Glutamatergic neuron (in vitro differentiated cells): Measurements from ENCODE around the gene PCDHGA10. TPM values are rescaled to one million over a fixed set of nuclear protein-coding genes. Genes with fewer than 3 reads are reported as not detected.
"Not testable (repeated sequence)": the region's sequence is repeated elsewhere in the genome, so short reads cannot be mapped to it uniquely, and the experiment has no call there.

Experiments used
- DNase-seq: peaks from one replicate; pipeline ENCODE4 v3.0.0; 2022
- H3K27ac Mint-ChIP-seq: one replicate; pipeline ENCODE4 v1.8.0; 2020; ENCODE audit warnings: mild to moderate bottlenecking, mixed read lengths, inconsistent platforms; ENCODE audit not compliant: unreplicated experiment
- H3K27me3 Mint-ChIP-seq: one replicate; pipeline ENCODE4 v1.8.0; 2020; ENCODE audit warnings: mild to moderate bottlenecking, moderate library complexity, mixed read lengths, inconsistent platforms; ENCODE audit not compliant: unreplicated experiment
- H3K36me3 Mint-ChIP-seq: one replicate; pipeline ENCODE4 v1.8.0; 2020; ENCODE audit warnings: mild to moderate bottlenecking, mixed read lengths, inconsistent platforms; ENCODE audit not compliant: unreplicated experiment
- H3K4me1 Mint-ChIP-seq: one replicate; pipeline ENCODE4 v1.8.0; 2020; ENCODE audit warnings: mild to moderate bottlenecking, low read depth, mixed read lengths, inconsistent platforms; ENCODE audit not compliant: unreplicated experiment
- H3K4me3 Mint-ChIP-seq: one replicate; pipeline ENCODE4 v1.8.0; 2020; ENCODE audit warnings: mild to moderate bottlenecking, mixed read lengths, inconsistent platforms; ENCODE audit not compliant: unreplicated experiment
- H3K9me3 Mint-ChIP-seq: one replicate; pipeline ENCODE4 v1.8.0; 2020; ENCODE audit warnings: mild to moderate bottlenecking, moderate library complexity, mixed read lengths, inconsistent platforms; ENCODE audit not compliant: unreplicated experiment
- CTCF ChIP-seq: fragments of 200-600 bp; sonication (generic); IDR thresholded peaks from one replicate; pipeline ENCODE4 v1.5.0; 2021; ENCODE audit not compliant: partially characterized antibody, unreplicated experiment
- total RNA-seq: library from RNA; stranded (reverse); fragmentation: NEBNext Ultra II Directional; extraction: Animal tissue kit (Norgen Biotek cat#: 25700); gene quantifications from one replicate; pipeline ENCODE4 v1.2.1, GENCODE V29; 2021; ENCODE audit not compliant: unreplicated experiment

The PCDHGA10 gene
- total RNA-seq, 1 donor from 2014 or later = 16.6 TPM

GRCh38 chr5:141389153-141390042, 23.4 kb upstream of the PCDHGA10 start:
- DNase-seq = no peak
- Mint-ChIP-seq H3K36me3 (peaks cover 74% of the 10 kb centered on the region), H3K27me3 (peaks cover 8% of the 10 kb centered on the region), H3K9me3 (peaks cover 48% of the 10 kb centered on the region), H3K27ac (peak overlapping the region; percentile 56), H3K4me3 (peak overlapping the region; percentile 74), H3K4me1 (peaks cover 3% of the 10 kb centered on the region)
- TF ChIP-seq CTCF = no peak

DNA sequence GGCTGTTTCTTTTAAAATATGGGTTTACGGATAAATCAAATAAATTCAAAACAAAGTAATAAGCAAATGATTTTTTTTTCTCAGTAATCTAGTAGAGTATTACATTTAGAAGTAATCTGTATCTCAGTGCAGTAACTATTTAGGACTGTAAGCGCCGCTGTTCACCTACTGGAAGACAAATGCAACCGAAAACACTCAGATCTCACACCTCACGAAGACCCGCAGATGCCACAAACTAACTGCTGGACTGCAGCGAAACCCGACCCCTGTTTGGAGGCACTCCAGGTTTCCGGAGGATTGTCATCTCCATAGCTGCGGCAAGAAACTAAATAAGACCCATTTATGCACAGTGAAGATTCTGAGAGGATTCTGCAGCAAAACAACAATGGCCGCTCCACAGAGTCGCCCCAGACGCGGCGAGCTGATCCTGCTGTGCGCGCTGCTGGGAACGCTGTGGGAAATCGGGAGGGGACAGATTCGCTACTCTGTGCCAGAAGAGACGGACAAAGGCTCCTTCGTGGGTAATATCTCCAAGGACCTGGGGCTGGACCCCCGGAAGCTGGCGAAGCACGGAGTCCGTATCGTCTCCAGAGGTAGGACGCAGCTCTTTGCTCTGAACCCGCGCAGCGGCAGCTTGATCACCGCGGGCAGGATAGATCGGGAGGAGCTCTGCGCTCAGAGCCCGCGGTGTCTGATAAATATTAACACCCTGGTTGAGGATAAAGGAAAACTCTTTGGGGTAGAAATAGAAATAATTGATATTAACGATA, 20.2 kb upstream of the PCDHGA10 start, which contains the start of gene PCDHGA8:
Gene PCDHGA8 (plus strand): TSS at position 205 of the 770 bp plus-strand sequence. CDS start 181 bp downstream, at position 386.
- DNase-seq = no peak
- Mint-ChIP-seq H3K9me3 (peaks cover 48% of the 10 kb centered on the region), H3K36me3 (peaks cover 69% of the 10 kb centered on the region), H3K27ac (peak within 1 kb of the TSS; percentile 48), H3K4me1 (peaks cover 3% of the 10 kb centered on the region), H3K4me3 (no peak within 1 kb of the TSS), H3K27me3 (peaks cover 12% of the 10 kb centered on the region)
- TF ChIP-seq CTCF = no peak

- Mint-ChIP-seq H3K4me1 (peaks cover 3% of the 10 kb centered on the region), H3K9me3 (peaks cover 46% of the 10 kb centered on the region), H3K27me3 (peaks cover 12% of the 10 kb centered on the region), H3K36me3 (peaks cover 67% of the 10 kb centered on the region), H3K27ac (peak overlapping the region; percentile 48), H3K4me3 (no peak overlapping the region)
- TF ChIP-seq CTCF = no peak
- DNase-seq = no peak
Observed at GRCh38 chr5:141393267-141393666, 19.5 kb upstream of the PCDHGA10 start.

GRCh38 chr5:141394401-141395187, 18.2 kb upstream of the PCDHGA10 start:
- not testable (repeated sequence) for DNase-seq, H3K27me3 Mint-ChIP-seq, H3K4me3 Mint-ChIP-seq, H3K4me1 Mint-ChIP-seq, H3K27ac Mint-ChIP-seq
- H3K36me3 Mint-ChIP-seq = peaks cover 65% of the 10 kb centered on the region
- peaks cover 41% of the 10 kb centered on the region for H3K9me3 Mint-ChIP-seq

GRCh38 chr5:141397756-141398551, 14.8 kb upstream of the PCDHGA10 start, which contains the start of gene PCDHGB5:
TSS of gene PCDHGB5 (plus strand) at chr5:141397947. CDS start at chr5:141398128, 181 bp downstream.
- H3K4me1 Mint-ChIP-seq, DNase-seq, H3K4me3 Mint-ChIP-seq, H3K27me3 Mint-ChIP-seq, H3K27ac Mint-ChIP-seq: not testable (repeated sequence)
- Mint-ChIP-seq H3K9me3 (peaks cover 29% of the 10 kb centered on the region), H3K36me3 (peaks cover 53% of the 10 kb centered on the region)
